Stimulated activated CD8-positive, alpha-beta memory T cell treated with anti-CD3 and anti-CD28 coated beads, Interleukin-4, amount 100 ng/mL, for 24 hours (primary cell): ENCODE data around the gene PDRG1.
"Not testable (repeated sequence)": the region's sequence is repeated elsewhere in the genome, so short reads cannot be mapped to it uniquely, and the experiment has no call there.

ENCODE experiments used
- DNase-seq: peaks from one replicate; pipeline ENCODE4 v3.0.0-alpha.2; 2020; ENCODE audit warnings: low read depth

Gene PDRG1

GRCh38 chr20:31966991-31967655 is 15.3 kb upstream of the PDRG1 start:
- DNase-seq: no peak

- DNase-seq: no peak
These were observed 12.0 kb upstream of the PDRG1 start for GRCh38 chr20:31963889-31964288.

- DNase-seq: no peak
These were observed 10.9 kb upstream of the PDRG1 start for GRCh38 chr20:31962761-31963160.

GRCh38 chr20:31956556-31957526 is 5.0 kb upstream of the PDRG1 start:
- DNase-seq: no peak

- no peak for DNase-seq
These were observed 2.7 kb upstream of the PDRG1 start for GRCh38 chr20:31954500-31954899.

GRCh38 chr20:31953556-31954148 is 1.8 kb upstream of the PDRG1 start:
- no peak for DNase-seq

GRCh38 chr20:31951203-31951529 is 680 bp downstream of the PDRG1 start:
- no peak for DNase-seq

- DNase-seq: no peak
These were observed 1.8 kb downstream of the PDRG1 start for GRCh38 chr20:31949877-31950646.

- no peak for DNase-seq
These were observed 3.8 kb downstream of the PDRG1 start for GRCh38 chr20:31948008-31948407.

GRCh38 chr20:31945785-31946184 is 6.1 kb downstream of the PDRG1 start:
- DNase-seq: no peak

GRCh38 chr20:31945319-31945718 is 6.5 kb downstream of the PDRG1 start:
- DNase-seq: no peak

GRCh38 chr20:31943052-31943471 is 8.8 kb downstream of the PDRG1 start:
- no peak for DNase-seq

- no peak for DNase-seq
These were observed 12.2 kb downstream of the PDRG1 start for GRCh38 chr20:31939661-31940060.

- no peak for DNase-seq
These were observed 14.0 kb downstream of the PDRG1 start for GRCh38 chr20:31937820-31938219.

GRCh38 chr20:31936420-31936819 is 15.4 kb downstream of the PDRG1 start:
- DNase-seq: no peak

- no peak for DNase-seq
These were observed 16.7 kb downstream of the PDRG1 start for GRCh38 chr20:31934968-31935764.

- no peak for DNase-seq
These were observed 17.4 kb downstream of the PDRG1 start for GRCh38 chr20:31934491-31934890.

- DNase-seq: no peak
These were observed 18.1 kb downstream of the PDRG1 start for GRCh38 chr20:31933698-31934097.

GRCh38 chr20:31930779-31931178 is 21.1 kb downstream of the PDRG1 start:
- no peak for DNase-seq

- DNase-seq: not testable (repeated sequence)
These were observed 22.2 kb downstream of the PDRG1 start for GRCh38 chr20:31929631-31930030.

GRCh38 chr20:31927627-31928159 is 24.2 kb downstream of the PDRG1 start:
- no peak for DNase-seq
